Measurements from ENCODE around the gene CBX5.

DNA sequence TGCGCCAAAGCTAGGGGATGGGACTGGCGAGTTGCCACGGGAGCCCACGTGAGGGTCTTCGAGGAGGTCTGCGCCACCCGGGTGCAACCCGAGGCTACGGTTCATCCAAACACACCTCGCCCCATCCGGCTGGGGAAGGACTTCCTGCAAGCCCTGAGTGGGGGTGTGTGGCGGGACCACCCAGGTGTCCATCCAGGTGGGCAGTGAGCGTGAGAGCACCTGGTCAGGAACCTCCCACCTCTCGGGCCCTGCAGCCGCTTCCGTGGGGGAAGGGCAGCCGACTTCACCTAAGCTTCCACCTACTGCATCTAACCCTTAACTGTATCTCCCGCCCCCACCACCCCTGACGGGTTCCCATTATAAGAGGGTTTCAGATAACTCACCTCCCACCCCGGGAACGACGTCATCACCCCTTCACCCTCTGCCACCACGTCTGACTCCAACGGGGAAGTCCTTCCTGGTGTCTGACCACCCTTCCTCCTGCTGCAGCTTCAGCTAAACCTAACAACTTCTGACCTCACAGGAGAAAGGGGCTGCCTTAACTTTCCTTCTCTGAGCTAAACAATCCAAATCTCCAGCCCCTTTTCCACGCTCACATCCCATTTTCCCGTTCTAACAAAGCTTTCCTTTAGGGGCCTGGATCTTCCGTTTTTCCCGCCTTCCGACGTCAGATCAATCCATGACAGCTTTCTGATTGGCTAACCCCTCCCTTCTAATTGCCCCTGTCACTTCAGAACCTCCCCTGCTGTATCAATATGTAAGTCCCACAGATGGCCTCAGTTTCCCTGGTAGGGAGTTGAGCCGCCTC, 63.7 kb downstream of the CBX5 start:
- TF ChIP-seq SIN3A (IDR thresholded peaks at IDR 0.05; ENCODE audit: borderline replicate concordance, low read depth, low read length), result no peak
- TF ChIP-seq, protein P1, sequence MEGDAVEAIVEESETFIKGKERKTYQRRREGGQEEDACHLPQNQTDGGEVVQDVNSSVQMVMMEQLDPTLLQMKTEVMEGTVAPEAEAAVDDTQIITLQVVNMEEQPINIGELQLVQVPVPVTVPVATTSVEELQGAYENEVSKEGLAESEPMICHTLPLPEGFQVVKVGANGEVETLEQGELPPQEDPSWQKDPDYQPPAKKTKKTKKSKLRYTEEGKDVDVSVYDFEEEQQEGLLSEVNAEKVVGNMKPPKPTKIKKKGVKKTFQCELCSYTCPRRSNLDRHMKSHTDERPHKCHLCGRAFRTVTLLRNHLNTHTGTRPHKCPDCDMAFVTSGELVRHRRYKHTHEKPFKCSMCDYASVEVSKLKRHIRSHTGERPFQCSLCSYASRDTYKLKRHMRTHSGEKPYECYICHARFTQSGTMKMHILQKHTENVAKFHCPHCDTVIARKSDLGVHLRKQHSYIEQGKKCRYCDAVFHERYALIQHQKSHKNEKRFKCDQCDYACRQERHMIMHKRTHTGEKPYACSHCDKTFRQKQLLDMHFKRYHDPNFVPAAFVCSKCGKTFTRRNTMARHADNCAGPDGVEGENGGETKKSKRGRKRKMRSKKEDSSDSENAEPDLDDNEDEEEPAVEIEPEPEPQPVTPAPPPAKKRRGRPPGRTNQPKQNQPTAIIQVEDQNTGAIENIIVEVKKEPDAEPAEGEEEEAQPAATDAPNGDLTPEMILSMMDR (IDR thresholded peaks at IDR 0.05), result no peak
- no peak for TF ChIP-seq RFX5 (IDR thresholded peaks at IDR 0.05; ENCODE audit: low read length)
- TF ChIP-seq, protein P2, sequence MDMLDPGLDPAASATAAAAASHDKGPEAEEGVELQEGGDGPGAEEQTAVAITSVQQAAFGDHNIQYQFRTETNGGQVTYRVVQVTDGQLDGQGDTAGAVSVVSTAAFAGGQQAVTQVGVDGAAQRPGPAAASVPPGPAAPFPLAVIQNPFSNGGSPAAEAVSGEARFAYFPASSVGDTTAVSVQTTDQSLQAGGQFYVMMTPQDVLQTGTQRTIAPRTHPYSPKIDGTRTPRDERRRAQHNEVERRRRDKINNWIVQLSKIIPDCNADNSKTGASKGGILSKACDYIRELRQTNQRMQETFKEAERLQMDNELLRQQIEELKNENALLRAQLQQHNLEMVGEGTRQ (IDR thresholded peaks at IDR 0.05; ENCODE audit: borderline replicate concordance, low read depth, low read length), result no peak
- no peak for TF ChIP-seq GATA2 (CRISPR knock-in tag; IDR thresholded peaks at IDR 0.05)
- TF ChIP-seq, protein P3, sequence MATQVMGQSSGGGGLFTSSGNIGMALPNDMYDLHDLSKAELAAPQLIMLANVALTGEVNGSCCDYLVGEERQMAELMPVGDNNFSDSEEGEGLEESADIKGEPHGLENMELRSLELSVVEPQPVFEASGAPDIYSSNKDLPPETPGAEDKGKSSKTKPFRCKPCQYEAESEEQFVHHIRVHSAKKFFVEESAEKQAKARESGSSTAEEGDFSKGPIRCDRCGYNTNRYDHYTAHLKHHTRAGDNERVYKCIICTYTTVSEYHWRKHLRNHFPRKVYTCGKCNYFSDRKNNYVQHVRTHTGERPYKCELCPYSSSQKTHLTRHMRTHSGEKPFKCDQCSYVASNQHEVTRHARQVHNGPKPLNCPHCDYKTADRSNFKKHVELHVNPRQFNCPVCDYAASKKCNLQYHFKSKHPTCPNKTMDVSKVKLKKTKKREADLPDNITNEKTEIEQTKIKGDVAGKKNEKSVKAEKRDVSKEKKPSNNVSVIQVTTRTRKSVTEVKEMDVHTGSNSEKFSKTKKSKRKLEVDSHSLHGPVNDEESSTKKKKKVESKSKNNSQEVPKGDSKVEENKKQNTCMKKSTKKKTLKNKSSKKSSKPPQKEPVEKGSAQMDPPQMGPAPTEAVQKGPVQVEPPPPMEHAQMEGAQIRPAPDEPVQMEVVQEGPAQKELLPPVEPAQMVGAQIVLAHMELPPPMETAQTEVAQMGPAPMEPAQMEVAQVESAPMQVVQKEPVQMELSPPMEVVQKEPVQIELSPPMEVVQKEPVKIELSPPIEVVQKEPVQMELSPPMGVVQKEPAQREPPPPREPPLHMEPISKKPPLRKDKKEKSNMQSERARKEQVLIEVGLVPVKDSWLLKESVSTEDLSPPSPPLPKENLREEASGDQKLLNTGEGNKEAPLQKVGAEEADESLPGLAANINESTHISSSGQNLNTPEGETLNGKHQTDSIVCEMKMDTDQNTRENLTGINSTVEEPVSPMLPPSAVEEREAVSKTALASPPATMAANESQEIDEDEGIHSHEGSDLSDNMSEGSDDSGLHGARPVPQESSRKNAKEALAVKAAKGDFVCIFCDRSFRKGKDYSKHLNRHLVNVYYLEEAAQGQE (IDR thresholded peaks at IDR 0.05; ENCODE audit: low read depth, low read length), result no peak
- TF ChIP-seq YY1 (IDR thresholded peaks at IDR 0.05; ENCODE audit: low read depth), result no peak
- TF ChIP-seq SMC3 (IDR thresholded peaks at IDR 0.05; ENCODE audit: low read depth, low read length), result no peak
- TF ChIP-seq, protein P4, sequence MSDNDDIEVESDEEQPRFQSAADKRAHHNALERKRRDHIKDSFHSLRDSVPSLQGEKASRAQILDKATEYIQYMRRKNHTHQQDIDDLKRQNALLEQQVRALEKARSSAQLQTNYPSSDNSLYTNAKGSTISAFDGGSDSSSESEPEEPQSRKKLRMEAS (IDR thresholded peaks at IDR 0.05; ENCODE audit: low read depth), result no peak

Data from SK-N-SH (cell line).